NOMO-1 (cell line): Measurements from ENCODE around the gene KCTD8.

Experiments
- DNase-seq, 2 experiments: peaks; one replicate each; lab custom pipeline; 2025; ENCODE audit not compliant: unreplicated experiment in 2 of 2; lab: John Stamatoyannopoulos, UW

KCTD8 gene

GRCh38 chr4:44448521-44449461 lies at the start of gene KCTD8:
KCTD8 (minus strand) TSS chr4:44448809.
- DNase-seq = peak in 1 of 2 experiments; percentile 3

- DNase-seq = no peak
These were observed 46.4 kb upstream of the KCTD8 start for GRCh38 chr4:44494810-44495701.

DNA sequence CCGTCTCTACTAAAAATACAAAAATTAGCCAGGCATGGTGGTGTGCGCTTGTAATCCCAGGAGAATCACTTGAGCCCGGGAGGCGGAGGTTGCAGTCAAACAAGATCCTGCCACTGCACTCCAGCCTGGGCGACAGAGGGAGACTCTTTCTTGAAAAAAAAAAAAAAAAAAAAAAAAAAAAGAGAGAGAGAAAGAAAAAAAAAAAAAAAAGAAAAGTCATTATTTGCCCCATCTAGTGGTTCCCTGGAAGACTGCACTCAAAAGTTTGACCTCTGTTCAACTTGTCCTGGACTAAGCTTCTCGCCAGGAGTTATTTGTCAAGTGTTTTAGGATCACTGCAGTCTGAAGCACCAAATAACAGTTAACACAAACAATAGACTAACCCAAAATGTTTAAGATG lies 45.3 kb upstream of the KCTD8 start:
- DNase-seq = no peak

- no peak for DNase-seq
These were observed 38.7 kb upstream of the KCTD8 start for GRCh38 chr4:44487341-44487740.

GRCh38 chr4:44479731-44480130 lies 31.1 kb upstream of the KCTD8 start:
- DNase-seq = no peak

- no peak for DNase-seq
These were observed 13.7 kb upstream of the KCTD8 start for GRCh38 chr4:44462259-44462658.

- DNase-seq = no peak
These were observed 775 bp downstream of the KCTD8 start for GRCh38 chr4:44447563-44448504.

GRCh38 chr4:44446801-44447562 lies 1.6 kb downstream of the KCTD8 start:
- no peak for DNase-seq

DNA sequence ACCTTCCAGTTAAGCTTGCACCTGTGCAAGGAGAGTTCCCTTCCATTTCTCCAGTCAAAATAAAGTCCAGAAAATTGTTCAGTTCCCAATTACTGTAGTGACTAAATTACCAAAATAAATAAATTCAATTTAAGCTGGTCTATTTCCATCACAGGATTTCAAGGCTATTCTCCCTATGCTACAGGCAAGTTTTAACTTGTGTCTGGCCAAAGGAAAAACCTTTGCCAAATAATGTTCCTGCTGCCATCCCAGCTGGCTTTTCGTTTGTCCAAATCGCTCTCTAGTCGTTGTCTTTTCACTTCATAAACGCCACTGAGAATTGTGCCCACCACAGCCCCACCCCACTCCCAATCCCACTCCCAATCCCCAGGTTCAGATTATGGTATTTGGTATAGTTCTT lies 2.4 kb downstream of the KCTD8 start:
- no peak for DNase-seq

GRCh38 chr4:44438687-44439086 lies 9.9 kb downstream of the KCTD8 start:
- no peak for DNase-seq

DNA sequence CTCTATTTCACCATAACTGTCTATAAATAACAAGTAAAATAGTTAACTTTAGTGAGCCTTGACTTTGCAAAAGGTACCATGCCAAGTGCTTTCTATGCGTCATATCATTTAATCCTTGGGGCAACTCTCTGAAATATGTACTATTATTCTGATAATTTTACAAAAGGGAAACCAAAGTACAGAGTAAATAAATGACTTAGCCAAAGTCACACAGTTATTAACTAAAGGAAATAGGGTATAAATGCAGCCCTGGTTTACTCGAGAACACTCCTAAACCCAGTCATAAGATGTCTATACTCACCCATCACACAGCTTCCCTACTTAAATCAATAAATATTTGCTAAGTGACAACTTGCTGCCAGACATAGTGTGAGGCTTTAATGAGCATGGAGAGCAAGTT lies 14.4 kb downstream of the KCTD8 start:
- DNase-seq = no peak

GRCh38 chr4:44425614-44426208 lies 22.9 kb downstream of the KCTD8 start:
- no peak for DNase-seq

DNA sequence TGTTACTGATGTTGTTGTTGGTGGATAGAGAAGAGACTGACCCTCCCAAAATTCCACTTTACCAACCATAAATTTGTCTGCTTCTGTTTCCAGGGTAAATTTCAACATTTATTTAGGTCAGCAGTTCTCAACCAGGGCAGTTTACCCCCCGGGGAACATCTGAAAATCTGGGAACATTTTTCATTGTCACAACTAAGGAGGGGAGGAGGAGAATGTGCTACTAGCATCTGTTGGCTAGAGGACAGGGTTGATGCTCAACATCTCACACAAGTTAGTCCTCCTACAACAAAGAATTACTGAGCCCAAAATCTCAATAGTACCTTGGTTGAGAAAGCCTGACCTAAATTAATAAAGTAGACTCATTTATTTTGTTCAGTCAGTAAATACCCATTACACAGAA lies 25.7 kb downstream of the KCTD8 start:
- no peak for DNase-seq

GRCh38 chr4:44421330-44422065 lies 27.1 kb downstream of the KCTD8 start:
- no peak for DNase-seq

- no peak for DNase-seq
These were observed 33.4 kb downstream of the KCTD8 start for GRCh38 chr4:44415251-44415650.

- DNase-seq = no peak
These were observed 80.0 kb downstream of the KCTD8 start for GRCh38 chr4:44368413-44369167.

GRCh38 chr4:44354172-44354571 lies 94.4 kb downstream of the KCTD8 start:
- no peak for DNase-seq

GRCh38 chr4:44351069-44351468 lies 97.5 kb downstream of the KCTD8 start:
- no peak for DNase-seq
